ENCODE data around the gene DDX24. TPM values are rescaled to one million over a fixed set of nuclear protein-coding genes. Genes with fewer than 3 reads are reported as not detected.
"Not testable (repeated sequence)": the region's sequence is repeated elsewhere in the genome, so short reads cannot be mapped to it uniquely, and the experiment has no call there.

DDX24 gene
- total and polyA plus RNA-seq, 2 of the 8 experiments (the other 6 are each of a cell fraction or from before 2014, with no cell fraction given) = 89.0 to 201 TPM

DNA sequence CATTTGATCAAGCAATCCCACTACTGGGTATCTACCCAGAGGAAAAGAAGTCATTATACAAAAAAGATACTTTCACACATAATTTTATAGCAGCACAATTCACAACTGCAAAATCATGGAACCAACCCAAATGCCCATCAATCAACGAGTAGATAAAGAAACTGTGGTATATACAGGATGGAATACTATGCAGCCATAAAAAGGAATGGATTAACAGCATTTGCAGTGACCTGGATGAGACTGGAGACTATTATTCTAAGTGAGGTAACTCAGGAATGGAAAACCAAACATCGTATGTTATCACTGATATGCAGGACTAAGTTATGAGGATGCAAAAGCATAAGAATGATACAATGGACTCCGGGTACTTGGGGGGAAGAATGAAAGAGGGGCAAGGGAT lies 8.9 kb downstream of the DDX24 start:
- H2BK15ac ChIP-seq (ENCODE audit: low read length); H2BK120ac ChIP-seq (replicated peaks; ENCODE audit: low read depth, low read length); H3K4ac ChIP-seq (replicated peaks; ENCODE audit: insufficient read length, low read depth, low read length); H3K23me2 ChIP-seq (ENCODE audit: low read depth, low read length); H4K20me1 ChIP-seq (replicated peaks in 1 of 2; ENCODE audit: control insufficient read depth in 1 of 2, insufficient read depth in 2 of 2, low read length in 2 of 2); H3K4me2 ChIP-seq (ENCODE audit: insufficient read depth in 1 of 2, low read depth in 2 of 2, low read length in 2 of 2); FAIRE-seq; H2AFZ ChIP-seq (ENCODE audit: low read length); H3K4me3 ChIP-seq (ENCODE audit: extremely low read depth in 1 of 4, insufficient read depth in 2 of 4, low read depth in 3 of 4, low read length in 4 of 4); H4K8ac ChIP-seq (ENCODE audit: extremely low read depth, insufficient read depth, low read length); H3K27ac ChIP-seq (ENCODE audit: low read depth, low read length); H3K79me1 ChIP-seq (ENCODE audit: low read depth, low read length); H3K9ac ChIP-seq (replicated peaks in 1 of 4; ENCODE audit: extremely low read depth in 1 of 4, low read depth in 3 of 4, low read length in 3 of 4); H3K4me1 ChIP-seq (replicated peaks in 1 of 4; ENCODE audit: control insufficient read depth in 3 of 4, insufficient read depth in 4 of 4, low read length in 3 of 4); H3K23ac ChIP-seq (ENCODE audit: insufficient read length); H4K5ac ChIP-seq (ENCODE audit: insufficient read length, low read depth, low read length); H2BK12ac ChIP-seq (ENCODE audit: low read depth, low read length); H2BK5ac ChIP-seq (ENCODE audit: low read depth, low read length); DNase-seq (ENCODE audit: low read depth in 1 of 2, low spot score in 2 of 2); CTCF ChIA-PET (ENCODE audit: partially characterized antibody); H3K56ac ChIP-seq (replicated peaks; ENCODE audit: insufficient read length, low read depth, low read length); H2AK5ac ChIP-seq (ENCODE audit: low read depth, low read length); H3K27me3 ChIP-seq (replicated peaks in 1 of 4; ENCODE audit: control insufficient read depth in 3 of 4, extremely low read depth in 1 of 4, insufficient read depth in 3 of 4, low read length in 3 of 4); H2BK20ac ChIP-seq (ENCODE audit: low read length); H3K9me3 ChIP-seq (ENCODE audit: insufficient read depth in 2 of 2, low read depth in 1 of 2, low read length in 1 of 2); H3K18ac ChIP-seq (ENCODE audit: extremely low read depth, low read length); H3K14ac ChIP-seq (ENCODE audit: insufficient read length); POLR2A ChIA-PET (ENCODE audit: partially characterized antibody); H4K91ac ChIP-seq (replicated peaks; ENCODE audit: insufficient read length, low read length): not testable (repeated sequence)
- Histone ChIP-seq H3K36me3 (ENCODE audit: control insufficient read depth in 2 of 4, insufficient read depth in 4 of 4, low read length in 3 of 4) (peaks cover 0 to 16% (median 4%) of the 10 kb centered on the region in 4 experiments; a peak in 5 of 8 replicates), H3K79me2 (ENCODE audit: control insufficient read depth in 1 of 2, insufficient read depth in 2 of 2, low read length in 2 of 2) (peaks cover 6 to 95% of the 10 kb centered on the region in 2 experiments)
- 91% methylated on average over 3 of the region's 3 CpGs; no CpG with 5 or more reads in 1 of the 2 experiments for WGBS, 2 experiments (ENCODE audit: extremely low coverage in 1 of 2, insufficient coverage in 1 of 2, insufficient read length in 1 of 2, insufficient replicate concordance in 2 of 2, low coverage in 1 of 2, low lambda C conversion rate in 2 of 2, missing lambda C conversion rate in 1 of 2)
